GM12864 (cell line): ENCODE results near the gene GOLGA8R.
"Not testable (repeated sequence)": the region's sequence is repeated elsewhere in the genome, so short reads cannot be mapped to it uniquely, and the experiment has no call there.

ENCODE experiments used
- DNase-seq: peaks from one replicate; pipeline ENCODE4 v3.0.0-alpha.2; 2011; ENCODE audit warnings: low read depth
- H3K4me3 ChIP-seq: 2 replicates; pipeline ENCODE4 v1.5.1; 2011; ENCODE audit warnings: mild to moderate bottlenecking, low read depth, low read length, control low read depth

The GOLGA8R gene

GRCh38 chr15:30360990-30361389, 53.1 kb downstream of the GOLGA8R start:
- H3K4me3 ChIP-seq, DNase-seq: not testable (repeated sequence)

- H3K4me3 ChIP-seq, DNase-seq: not testable (repeated sequence)
Measured at GRCh38 chr15:30355043-30355442, 59.0 kb downstream of the GOLGA8R start.
